CD4-positive, alpha-beta T cell treated with Interferon alpha-2 for 1 hour (primary cell): Measurements from ENCODE around the gene C22orf23.

Experiments
- DNase-seq, 2 donors: peaks; one replicate each; pipeline ENCODE4 v3.0.0-alpha.2; 2020 to 2022

The C22orf23 gene

GRCh38 chr22:37896939-37897338, 56.5 kb downstream of the C22orf23 start:
- DNase-seq: no peak

- DNase-seq: peak; percentile 46 to 67
Observed at GRCh38 chr22:37896181-37896592, 57.2 kb downstream of the C22orf23 start.

GRCh38 chr22:37894939-37895670, 58.3 kb downstream of the C22orf23 start:
- no peak for DNase-seq

- DNase-seq: no peak
Observed at GRCh38 chr22:37893583-37893983, 59.8 kb downstream of the C22orf23 start.
